GM21515 (cell line): Measurements from ENCODE around the gene RAB13.
"Not testable (repeated sequence)": the region's sequence is repeated elsewhere in the genome, so short reads cannot be mapped to it uniquely, and the experiment has no call there.

Experiments used
- ATAC-seq: cut with Tn5 transposase; IDR thresholded peaks from one replicate; pipeline ENCODE4 v1.9.1; 2021; ENCODE audit not compliant: unreplicated experiment

The RAB13 gene

GRCh38 chr1:153985941-153986761 lies at the start of gene RAB13:
Gene RAB13 (minus strand): TSS chr1:153986339. CDS start chr1:153986236, 103 bp downstream.
- no peak for ATAC-seq

- not testable (repeated sequence) for ATAC-seq
Observed at GRCh38 chr1:154033697-154034096, 47.6 kb upstream of the RAB13 start.

GRCh38 chr1:154019940-154020339 lies 33.8 kb upstream of the RAB13 start:
- ATAC-seq: no peak

GRCh38 chr1:154019269-154019668 lies 33.1 kb upstream of the RAB13 start:
- no peak for ATAC-seq

- ATAC-seq: no peak
Observed at GRCh38 chr1:154014154-154014907, 28.2 kb upstream of the RAB13 start.

GRCh38 chr1:154012543-154012942 lies 26.4 kb upstream of the RAB13 start:
- not testable (repeated sequence) for ATAC-seq

- no peak for ATAC-seq
Observed at GRCh38 chr1:154012129-154012528, 26.0 kb upstream of the RAB13 start.

- no peak for ATAC-seq
Observed at GRCh38 chr1:154006136-154006535, 20.0 kb upstream of the RAB13 start.

- ATAC-seq: no peak
Observed at GRCh38 chr1:154000420-154000819, 14.3 kb upstream of the RAB13 start.

GRCh38 chr1:153996882-153997281 lies 10.7 kb upstream of the RAB13 start:
- not testable (repeated sequence) for ATAC-seq

- no peak for ATAC-seq
Observed at GRCh38 chr1:153995640-153996039, 9.5 kb upstream of the RAB13 start.

- ATAC-seq: no peak
Observed at GRCh38 chr1:153995202-153995601, 9.1 kb upstream of the RAB13 start.

- no peak for ATAC-seq
Observed at GRCh38 chr1:153991806-153992205, 5.7 kb upstream of the RAB13 start.

GRCh38 chr1:153991151-153991630 lies 5.1 kb upstream of the RAB13 start:
- no peak for ATAC-seq

GRCh38 chr1:153990468-153991150 lies 4.5 kb upstream of the RAB13 start, which contains the start of gene RPS27:
Gene RPS27 (plus strand): TSS chr1:153990762. CDS start chr1:153990797, 35 bp downstream.
- ATAC-seq: peak; percentile 76

- ATAC-seq: no peak
Observed at GRCh38 chr1:153987621-153988020, 1.5 kb upstream of the RAB13 start.

- no peak for ATAC-seq
Observed at GRCh38 chr1:153985341-153985912, 712 bp downstream of the RAB13 start.

GRCh38 chr1:153984123-153984894 lies 1.8 kb downstream of the RAB13 start:
- no peak for ATAC-seq

- ATAC-seq: not testable (repeated sequence)
Observed at GRCh38 chr1:153981735-153982134, 4.4 kb downstream of the RAB13 start.

- ATAC-seq: not testable (repeated sequence)
Observed at GRCh38 chr1:153979091-153979490, 7.0 kb downstream of the RAB13 start.
